HG03280 (cell line): ENCODE data around the gene ENO4.

Source experiments
- ATAC-seq: cut with Tn5 transposase; IDR thresholded peaks from one replicate; pipeline ENCODE4 v1.9.1; 2021; ENCODE audit warnings: mild to moderate bottlenecking, moderate library complexity; ENCODE audit not compliant: unreplicated experiment

ENO4 gene, protein sequence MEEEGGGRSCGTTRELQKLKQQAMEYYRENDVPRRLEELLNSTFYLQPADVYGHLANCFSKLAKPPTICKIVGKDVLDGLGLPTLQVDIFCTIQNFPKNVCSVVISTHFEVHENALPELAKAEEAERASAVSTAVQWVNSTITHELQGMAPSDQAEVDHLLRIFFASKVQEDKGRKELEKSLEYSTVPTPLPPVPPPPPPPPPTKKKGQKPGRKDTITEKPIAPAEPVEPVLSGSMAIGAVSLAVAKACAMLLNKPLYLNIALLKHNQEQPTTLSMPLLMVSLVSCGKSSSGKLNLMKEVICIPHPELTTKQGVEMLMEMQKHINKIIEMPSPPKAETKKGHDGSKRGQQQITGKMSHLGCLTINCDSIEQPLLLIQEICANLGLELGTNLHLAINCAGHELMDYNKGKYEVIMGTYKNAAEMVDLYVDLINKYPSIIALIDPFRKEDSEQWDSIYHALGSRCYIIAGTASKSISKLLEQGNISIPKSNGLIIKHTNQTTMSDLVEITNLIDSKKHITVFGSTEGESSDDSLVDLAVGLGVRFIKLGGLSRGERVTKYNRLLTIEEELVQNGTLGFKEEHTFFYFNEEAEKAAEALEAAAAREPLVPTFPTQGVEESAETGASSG

DNA sequence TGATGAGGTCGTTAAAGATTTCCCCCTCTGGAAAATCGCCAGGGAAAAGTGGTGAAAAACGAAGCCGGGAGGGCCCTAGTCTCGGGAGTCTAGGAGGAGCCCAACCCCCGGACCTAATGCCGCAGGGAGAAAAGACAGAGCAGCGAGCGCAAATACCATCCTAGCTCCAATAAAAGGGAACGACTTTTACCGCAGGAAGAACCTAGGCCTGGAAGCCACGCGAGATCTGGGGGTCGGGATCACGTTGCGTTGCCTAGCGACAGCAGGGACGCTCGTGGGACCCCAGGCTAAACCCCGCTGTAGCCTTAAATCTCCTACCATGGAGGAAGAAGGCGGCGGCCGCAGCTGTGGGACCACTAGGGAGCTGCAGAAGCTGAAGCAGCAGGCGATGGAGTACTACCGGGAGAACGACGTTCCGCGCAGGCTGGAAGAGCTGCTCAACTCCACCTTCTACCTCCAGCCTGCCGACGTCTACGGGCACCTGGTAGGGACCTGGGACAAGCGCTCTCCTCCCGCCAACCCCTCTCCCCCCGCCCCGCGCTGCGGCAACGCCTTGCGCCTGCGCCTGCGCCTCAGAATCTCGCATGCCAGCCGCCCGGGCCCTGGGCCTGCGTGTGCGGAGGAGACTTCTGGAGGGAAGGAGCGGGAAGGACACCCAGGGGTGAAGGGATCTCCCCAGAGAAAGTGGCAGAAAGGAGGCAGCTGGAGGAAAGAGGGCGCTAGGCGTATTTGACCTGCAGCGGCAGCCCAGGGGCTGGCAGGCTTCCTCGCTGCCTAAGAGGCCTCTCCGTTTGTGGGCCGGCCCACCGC, at the start of gene ENO4:
TSS of gene ENO4 (plus strand) at position 252 of the 810 bp plus-strand sequence. CDS start at position 320, 68 bp downstream.
- ATAC-seq, result peak; percentile 67

DNA sequence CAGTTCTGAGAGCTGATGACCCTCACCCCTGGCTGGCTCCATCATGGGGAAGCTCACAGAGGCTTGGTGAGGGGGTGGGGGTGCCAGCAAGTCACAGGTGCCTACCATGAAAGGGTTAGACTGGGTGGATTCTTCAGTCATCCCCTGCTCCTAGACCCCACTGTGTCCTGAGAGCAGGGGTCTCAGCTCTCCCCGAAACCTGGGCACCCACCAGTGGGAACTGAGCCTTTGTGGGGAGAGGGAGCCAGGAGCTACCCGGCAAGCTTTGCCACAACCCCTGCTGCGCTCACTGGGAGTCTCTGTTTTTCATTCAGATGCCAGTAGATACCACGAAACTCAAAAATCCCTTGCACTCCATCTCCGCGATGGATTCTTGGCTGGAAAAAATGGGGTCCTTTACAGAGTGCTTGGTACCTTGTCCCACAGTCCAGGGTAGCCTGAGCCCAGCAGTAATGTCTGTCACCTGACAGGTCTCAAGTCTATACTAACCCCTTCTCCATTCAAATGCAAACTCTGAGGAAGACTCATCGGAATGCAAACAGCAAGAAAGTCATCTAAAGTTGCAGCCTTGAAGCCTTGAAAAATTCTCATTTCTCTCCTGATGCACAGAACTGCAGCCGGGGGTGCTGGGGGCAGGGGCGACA, 48.9 kb upstream of the ENO4 start:
- no peak for ATAC-seq

DNA sequence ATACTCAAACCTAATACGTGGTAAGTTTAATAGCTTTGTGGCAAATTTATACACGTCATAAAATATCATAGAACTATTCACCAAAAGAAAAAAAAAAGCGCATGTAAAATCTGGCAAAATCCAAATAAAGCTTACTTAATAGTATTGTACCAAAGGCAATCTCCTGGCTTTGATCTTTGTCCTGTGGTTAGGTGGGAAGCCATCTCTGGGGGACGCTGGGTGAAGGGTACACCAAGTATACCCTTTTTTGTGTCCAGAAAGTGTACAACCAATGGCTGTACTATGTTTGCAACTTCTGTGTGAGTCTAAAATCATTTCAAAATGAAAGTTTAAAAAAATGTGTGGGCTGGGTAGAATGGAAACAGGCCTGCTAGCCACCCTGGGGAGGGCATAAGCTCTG, 47.6 kb upstream of the ENO4 start:
- no peak for ATAC-seq

DNA sequence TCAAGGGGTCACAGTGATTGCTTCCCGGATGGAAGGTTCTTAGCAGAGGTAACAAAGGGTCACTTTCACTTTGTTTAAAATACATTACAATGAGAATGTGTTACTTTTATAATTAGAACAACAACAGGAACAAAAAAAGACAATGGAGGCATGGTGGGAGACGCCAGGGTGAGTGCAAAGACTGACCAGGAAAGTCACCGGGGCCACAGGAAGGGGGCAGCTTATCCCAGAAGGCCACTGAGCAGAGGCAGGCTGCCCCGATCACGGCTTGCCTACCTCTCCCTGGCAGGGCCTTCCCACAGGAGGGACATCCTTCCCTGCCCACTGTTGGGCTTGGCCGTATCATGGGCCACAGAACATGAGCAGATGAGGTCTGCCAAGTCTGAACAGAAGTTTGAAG, 46.8 kb upstream of the ENO4 start:
- no peak for ATAC-seq

DNA sequence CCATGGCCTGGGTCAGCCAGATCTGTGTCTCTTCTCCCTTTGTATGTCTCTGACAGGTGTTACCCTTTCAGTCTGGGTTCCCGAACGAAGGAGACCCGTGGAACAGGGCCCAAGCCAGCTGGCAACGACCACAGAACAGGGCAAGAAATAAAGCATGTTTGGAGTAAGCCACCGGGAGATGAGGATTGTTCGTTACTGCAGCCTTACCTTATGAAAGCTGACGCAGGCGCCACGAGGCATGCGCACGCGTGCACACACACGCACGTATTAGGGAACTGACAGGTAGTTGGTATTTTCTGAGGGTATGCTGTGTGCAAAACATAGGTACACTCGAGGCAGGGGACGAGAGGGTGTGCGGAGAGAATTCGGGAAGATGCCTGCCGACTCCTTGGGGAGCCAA, 46.4 kb upstream of the ENO4 start:
- no peak for ATAC-seq

DNA sequence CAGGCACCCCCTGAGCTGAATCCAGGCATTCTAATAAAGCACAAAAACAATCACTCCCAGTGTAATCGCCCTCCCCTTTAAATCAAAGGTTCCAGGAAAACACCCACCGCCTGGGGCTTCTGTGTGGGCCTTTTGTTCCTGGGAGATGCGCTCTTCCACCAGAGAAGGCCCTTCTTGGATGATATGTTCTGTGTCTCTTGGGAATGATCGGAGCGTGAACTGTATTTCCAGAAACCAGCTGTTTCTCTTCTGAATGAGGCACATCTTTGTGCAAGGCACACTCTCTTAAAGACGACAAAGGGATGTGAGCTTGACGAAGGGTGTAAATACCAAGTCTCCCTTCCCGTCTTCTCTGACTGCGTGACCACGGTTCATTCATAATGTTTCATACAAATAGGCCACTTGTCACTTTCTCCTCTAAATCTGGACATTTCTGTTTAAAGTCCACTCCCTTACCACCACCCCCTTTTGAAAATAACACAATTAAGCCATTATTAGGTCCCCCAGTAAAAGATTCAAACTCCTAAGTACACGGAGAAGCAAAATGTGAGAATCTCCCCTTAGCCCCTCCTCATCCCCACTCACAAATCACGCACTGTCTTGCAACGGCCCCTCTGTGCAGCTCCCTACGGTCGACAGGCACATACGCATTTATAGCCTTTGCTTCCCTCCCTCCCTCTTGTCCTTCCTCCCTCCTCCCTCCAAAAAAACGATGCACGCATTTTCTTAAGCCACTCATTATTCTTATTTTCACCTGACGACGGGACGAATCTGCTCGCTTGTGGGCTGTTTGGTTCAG, 45.6 kb upstream of the ENO4 start:
- no peak for ATAC-seq

DNA sequence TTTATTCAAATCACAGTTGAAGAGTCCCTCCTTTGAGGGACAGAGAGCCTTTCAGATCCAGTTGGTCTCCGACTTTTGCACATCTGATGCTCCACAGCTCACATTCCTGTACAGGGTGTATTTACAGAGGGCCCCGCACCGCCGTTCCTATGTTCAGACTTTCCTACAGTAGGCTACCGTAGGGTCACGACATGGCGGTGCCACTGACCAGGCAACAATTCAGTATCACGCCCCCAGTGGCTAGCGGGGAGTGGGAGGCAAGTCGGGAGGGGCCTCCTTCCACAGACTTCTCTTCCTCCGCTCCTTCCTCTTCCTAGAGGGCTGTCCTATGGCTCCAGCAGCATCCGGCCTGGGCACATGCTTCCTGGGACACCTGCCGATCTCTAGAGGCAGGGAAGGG, 40.6 kb upstream of the ENO4 start:
- ATAC-seq, result no peak

DNA sequence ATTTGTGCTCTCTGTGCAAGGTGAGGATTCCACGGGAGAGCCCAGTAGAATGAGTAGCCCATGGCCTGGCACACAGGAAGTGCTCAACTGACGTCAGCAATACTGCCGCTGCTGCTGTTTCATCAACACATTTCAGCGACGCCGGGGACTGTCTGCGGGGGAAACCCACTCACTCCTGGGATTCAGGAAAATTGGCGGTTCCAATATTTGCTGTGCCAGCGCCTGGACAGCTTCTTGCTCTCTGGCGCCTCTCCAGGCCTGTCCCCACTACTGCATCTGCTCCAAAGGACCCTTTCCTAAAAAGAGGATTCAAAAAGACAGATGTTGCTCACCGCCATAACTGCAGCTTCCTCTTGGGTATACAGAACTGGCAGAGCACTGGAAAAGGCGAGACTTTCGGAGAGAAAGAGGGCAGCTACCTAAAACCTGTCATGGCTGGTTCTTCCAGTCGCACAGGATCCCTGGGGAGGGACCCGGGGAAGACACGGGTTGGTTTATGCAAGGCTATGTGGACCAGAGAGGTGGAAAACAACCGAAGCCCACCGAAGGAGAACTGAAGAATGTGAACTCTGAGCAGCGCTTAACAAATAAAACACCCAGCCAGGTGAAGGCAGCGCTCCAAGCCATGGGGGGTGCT, 39.7 kb upstream of the ENO4 start:
- ATAC-seq, result no peak

DNA sequence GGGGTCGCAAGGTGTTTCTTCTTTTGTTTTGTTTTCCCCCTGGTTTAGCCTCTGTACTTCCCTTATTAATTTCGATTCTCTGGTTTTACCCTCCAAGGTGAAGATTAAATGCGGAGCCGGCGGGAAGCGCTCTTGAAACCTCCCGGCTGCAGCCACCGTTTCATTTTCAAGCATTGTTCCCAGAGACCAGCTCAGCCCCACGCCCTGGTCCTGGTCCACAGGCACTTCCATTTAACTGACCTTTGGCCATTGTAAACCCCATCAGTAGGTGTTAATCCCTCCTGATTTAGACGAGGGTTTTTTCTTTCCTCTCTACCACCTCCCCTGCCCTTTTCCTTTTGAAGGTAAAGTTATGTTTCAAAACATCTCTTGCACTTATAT, 39.2 kb upstream of the ENO4 start:
- no peak for ATAC-seq

DNA sequence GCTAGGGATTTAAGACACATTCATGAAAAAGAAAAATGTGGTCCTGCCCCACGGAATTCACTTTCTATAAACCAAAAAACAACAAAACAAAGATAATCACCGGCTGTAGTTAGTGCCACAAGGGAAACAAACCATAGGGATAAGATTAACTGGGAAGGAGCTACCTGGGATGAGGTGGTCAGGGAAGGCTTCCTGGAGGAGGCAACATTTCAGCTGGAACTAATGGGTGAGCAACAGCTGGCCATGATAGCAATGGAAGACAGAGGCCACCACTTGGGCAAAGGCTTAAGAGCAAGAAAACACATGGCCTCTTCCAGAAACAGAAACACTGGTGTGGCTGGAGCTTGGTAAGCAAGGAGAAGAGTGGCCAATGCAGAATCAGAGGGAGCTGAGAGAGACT, 38.4 kb upstream of the ENO4 start:
- ATAC-seq, result no peak

DNA sequence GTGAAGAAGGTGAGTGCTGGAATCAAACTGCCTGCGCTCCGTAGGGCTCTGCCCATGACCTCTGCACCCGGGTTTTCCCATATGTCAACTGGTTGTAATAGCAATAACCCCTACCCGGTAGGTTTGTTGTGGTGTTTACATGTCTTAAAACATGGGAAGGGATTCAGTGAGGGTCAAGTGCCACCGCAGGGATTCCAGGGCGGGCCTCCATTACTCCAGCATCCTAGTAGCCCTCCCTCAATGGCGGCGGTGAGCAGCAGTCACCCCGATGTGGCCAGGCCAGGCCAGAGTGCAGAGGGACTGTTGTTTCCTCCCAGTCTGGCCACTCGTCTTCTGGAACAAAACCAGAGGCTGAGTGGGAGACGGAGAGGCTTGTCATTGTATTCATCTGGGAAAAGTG, 37.6 kb upstream of the ENO4 start:
- ATAC-seq, result no peak

DNA sequence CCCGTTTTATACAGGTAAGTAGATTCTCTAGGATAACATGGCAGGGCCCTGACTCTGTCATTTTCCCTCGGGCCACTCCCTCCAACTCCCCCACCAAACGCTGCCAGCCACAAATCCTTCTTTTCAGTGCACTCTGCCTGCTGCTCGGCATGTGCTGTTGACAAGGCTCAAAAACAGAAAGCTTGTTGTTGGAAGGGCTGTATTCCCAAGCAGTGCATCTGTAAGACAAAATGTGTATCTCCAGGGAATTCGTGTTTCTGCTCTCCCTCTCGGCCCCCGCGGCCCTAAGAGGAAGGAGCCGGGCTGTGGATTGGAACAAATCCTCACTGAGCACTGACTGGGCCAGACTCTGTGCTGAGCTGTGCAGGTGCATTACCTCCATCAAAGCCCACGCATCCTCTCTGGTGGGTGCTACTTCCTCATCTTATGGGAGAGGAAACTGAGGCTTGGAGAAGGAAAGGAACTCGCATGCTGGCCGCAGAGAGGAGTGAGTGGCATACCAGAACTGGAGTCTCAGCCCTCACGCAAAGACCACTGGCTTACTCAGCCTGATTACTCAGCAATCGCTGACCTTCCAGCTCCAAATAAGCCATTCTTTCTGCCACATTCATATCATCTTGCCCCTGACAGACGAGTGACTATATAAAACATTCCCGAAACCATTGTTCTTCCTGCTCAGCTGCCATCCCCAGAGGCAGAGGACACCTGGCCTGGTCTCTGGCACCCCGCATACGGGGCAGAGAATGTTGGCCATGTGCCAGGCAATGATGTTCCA, 33.5 kb upstream of the ENO4 start:
- ATAC-seq, result no peak

DNA sequence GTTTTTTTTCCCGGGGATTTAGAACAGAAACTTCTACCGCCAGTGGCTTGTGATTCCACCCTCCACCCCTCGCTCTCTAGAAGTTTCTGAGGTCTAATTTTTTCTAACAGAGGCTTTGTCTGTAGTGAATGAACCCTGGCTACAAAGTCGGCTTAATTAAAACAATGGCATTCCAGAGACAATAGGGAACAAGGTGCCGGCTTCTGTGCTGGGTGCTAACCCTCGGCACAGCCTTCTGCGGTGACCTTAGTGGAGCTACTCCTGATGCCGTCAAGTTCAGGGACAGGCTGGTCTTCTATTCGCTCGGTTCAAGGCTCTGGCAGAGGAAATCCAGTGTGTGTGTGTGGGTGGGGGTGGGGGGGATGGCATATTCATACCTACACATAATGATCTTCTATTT, 32.1 kb upstream of the ENO4 start:
- ATAC-seq, result no peak

DNA sequence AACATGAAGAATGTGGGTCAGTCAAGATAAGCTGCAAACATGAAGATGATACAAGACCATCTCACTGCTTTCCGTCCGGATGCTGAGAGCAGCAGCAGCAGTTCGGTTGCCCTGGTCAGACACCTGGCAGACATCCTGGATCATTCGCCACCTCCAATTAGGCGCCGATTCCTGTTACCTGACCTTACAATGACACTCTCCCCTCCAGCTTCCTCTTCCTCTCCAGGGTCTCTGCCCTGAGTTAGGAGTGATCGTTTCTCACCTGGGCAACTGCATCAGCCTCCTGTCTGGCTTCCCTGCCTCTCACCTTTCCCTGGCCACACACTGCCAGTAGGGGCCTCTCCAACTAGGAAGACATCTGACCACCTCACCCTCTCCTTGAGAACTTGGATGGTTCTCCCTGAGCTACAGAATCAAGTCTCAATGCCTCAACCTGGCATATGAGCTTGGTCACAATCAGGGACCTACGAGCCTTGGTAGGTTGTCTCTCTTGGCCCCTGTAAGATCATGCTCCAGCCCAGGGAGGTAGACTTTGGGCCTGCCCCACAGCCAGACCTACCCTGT, 31.4 kb upstream of the ENO4 start:
- no peak for ATAC-seq

DNA sequence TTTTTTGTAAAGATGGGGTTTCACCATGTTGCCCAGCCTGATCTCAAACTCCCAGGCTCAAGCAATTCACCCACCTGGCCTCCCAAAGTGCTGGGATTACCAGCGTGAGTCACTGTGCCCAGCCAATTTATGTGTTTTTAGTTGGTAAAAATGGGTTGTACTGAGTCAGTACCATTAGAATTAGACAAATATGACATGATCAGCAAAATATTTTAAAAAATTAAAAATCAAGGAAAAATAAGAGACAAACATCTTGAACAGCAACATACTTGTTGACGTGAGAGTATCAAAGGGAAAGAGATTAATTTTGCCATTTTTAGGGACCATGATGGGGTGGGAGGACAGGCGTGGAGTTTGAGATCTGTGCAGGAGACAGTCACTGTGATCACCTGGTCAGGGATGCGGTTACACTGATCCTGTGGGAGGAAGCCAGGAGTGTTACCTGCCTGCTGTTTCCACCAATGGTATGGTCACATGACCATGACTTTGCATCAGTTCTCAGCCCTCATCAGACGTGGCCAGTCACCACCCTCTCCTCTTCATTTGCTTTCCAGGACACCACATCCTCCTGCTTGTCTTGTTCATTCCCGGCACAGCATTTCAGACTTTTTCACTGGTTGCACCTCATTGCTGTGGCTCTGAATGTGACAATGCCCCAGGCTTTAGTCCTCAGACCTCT, 29.2 kb upstream of the ENO4 start:
- ATAC-seq, result no peak

DNA sequence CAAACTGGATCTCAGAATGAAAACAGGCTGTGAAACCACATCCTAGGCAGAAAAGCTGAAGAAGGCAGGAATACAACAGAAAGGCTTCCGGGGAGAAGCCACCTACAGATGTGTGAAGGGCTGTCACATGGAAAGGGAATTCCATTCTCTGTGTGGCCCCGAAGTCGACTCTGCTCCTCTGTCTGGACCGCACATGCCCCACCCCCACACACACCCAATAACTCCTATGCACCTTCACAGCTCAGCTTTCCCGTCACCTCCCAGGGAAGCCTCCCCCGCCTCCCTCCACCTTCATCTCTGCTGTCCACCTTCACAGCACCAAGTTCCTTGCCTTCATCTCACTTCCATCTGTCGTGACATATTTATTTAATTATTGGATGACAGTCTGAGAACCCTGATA, 23.4 kb upstream of the ENO4 start:
- ATAC-seq, result no peak

DNA sequence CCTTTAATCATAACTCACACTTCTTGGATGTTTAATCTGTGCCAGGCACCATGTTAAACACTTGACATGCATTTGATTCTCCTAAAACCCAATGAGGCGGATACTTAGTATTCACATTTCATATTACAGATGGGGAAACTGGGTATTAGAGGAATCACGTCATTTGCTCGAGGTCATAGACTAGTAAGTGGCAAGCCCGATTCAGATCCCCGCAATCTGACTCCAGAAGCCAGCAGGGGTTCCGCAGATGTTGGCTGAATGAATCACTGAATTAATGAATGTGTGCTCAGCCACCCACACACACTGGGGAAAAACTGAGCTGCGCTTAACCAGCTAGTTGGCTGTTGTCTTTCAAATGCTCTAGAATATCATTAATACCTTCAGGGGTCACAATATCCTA, 22.5 kb upstream of the ENO4 start:
- ATAC-seq, result no peak

DNA sequence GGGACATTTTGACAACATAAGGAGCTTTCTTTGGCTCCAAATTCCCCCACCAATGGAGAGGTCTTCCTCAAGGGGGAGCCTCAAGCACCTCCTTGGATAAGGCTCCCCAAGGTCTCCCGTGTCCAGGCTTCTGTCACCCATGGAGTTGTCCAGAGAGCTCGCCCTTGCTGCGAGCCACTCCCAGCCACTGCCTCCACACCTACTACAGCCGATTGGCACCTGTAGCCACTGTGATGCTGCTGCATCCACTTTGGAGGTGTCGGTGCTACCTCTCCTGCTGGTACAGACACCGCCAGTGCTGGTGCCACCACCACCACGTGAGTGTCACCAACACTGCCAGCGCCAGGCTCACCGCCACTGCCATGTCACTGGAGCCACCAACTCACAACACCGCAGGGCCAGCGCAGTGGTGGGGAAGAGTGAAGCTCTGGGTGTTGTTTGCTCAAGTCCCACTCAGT, 22.1 kb upstream of the ENO4 start:
- no peak for ATAC-seq
